Islet of Langerhans (tissue), 1 donor: ENCODE data around the gene SECISBP2.

ENCODE experiments used
- FAIRE-seq: peaks from one replicate; lab custom pipeline; 2011; peaks lifted over from hg19 to GRCh38; lab: Jason Lieb, UNC

Gene SECISBP2

GRCh38 chr9:89408628-89409101 is 90.4 kb downstream of the SECISBP2 start:
- no peak for FAIRE-seq
